ENCODE results near the gene POMT1. TPM values are rescaled to one million over a fixed set of nuclear protein-coding genes. Genes with fewer than 3 reads are reported as not detected.

POMT1 gene
- total RNA-seq, 1 donor from 2014 or later, result 29.8 TPM

GRCh38 chr9:131461166-131461565 is 41.6 kb upstream of the POMT1 start:
- Mint-ChIP-seq H3K4me1 (no peaks in the 10 kb centered on the region), H3K27me3 (no peaks in the 10 kb centered on the region), H3K9me3 (no peaks in the 10 kb centered on the region), H3K4me3 (no peak overlapping the region), H3K27ac (no peak overlapping the region), H3K36me3 (ENCODE audit: low read depth) (peaks cover 90% of the 10 kb centered on the region)
- DNase-seq (no peak), ATAC-seq (ENCODE audit: low read depth) (no peak)
- intact Hi-C loops (cut with micrococcal nuclease), result no loop called here
- TF ChIP-seq, protein P1, sequence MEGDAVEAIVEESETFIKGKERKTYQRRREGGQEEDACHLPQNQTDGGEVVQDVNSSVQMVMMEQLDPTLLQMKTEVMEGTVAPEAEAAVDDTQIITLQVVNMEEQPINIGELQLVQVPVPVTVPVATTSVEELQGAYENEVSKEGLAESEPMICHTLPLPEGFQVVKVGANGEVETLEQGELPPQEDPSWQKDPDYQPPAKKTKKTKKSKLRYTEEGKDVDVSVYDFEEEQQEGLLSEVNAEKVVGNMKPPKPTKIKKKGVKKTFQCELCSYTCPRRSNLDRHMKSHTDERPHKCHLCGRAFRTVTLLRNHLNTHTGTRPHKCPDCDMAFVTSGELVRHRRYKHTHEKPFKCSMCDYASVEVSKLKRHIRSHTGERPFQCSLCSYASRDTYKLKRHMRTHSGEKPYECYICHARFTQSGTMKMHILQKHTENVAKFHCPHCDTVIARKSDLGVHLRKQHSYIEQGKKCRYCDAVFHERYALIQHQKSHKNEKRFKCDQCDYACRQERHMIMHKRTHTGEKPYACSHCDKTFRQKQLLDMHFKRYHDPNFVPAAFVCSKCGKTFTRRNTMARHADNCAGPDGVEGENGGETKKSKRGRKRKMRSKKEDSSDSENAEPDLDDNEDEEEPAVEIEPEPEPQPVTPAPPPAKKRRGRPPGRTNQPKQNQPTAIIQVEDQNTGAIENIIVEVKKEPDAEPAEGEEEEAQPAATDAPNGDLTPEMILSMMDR (IDR thresholded peaks at IDR 0.05), result no peak
- ChIA-PET CTCF (no interaction called here), POLR2A (no interaction called here)

DNA sequence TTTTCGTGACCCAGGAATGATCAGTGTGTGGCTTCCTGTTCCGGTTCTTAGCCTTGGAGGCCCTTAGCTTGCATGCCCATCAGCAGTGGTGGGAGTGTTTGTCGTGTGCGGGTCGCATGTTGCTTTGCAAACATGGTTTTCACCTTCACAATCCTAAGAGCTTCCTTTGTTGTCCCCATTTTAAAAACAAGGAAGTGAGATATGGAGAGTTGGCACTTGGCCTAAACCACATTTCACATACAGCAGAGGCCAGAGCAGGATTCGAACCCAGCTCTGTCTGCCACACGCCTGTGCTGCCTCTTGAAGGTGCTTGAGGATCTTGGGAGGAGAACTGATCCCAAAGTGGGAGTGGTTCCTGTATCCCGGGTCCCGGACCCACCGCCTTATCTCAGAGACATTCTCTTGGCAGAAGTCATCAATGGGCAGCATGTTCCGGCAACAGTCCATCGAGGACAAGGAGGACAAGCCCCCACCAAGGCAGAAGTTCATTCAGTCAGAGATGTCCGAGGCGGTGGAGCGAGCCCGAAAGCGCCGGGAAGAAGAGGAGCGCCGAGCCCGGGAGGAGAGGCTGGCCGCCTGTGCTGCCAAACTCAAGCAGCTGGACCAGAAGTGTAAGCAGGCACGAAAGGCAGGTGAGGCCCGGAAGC is 38.2 kb upstream of the POMT1 start:
- no peaks in the 10 kb centered on the region for H3K27me3 Mint-ChIP-seq
- no peak overlapping the region for H3K4me3 Mint-ChIP-seq
- H3K36me3 Mint-ChIP-seq (ENCODE audit: low read depth), result peaks cover 86% of the 10 kb centered on the region
- H3K27ac Mint-ChIP-seq, result no peak overlapping the region
- no peaks in the 10 kb centered on the region for H3K4me1 Mint-ChIP-seq
- DNase-seq (no peak), ATAC-seq (ENCODE audit: low read depth) (no peak)
- TF ChIP-seq, protein P1 (IDR thresholded peaks at IDR 0.05), result no peak
- CTCF ChIA-PET, result no interaction called here
- POLR2A ChIA-PET, result no interaction called here
- H3K9me3 Mint-ChIP-seq, result no peaks in the 10 kb centered on the region
- intact Hi-C loops (cut with micrococcal nuclease), result no loop called here

DNA sequence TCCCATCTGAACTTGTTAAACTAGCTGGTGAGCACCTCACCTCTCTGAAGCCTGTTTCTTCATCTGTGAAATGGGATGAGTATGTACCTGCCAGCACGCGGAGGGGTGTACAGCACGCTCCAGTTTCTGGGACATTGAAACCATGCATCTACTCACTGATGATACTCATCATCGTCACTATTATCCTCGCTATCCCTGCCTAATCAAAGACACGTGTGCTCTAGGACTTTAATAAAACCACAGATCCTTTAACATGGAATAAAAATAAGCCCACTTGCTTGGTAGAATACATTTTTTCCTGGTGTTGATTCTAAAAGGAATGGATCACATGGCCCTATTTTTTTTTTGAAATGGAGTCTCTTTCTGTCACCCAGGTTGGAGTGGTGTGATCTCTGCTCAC is 37.3 kb upstream of the POMT1 start:
- POLR2A ChIA-PET, result no interaction called here
- intact Hi-C loops (cut with micrococcal nuclease), result no loop called here
- no peaks in the 10 kb centered on the region for H3K4me1 Mint-ChIP-seq
- no peaks in the 10 kb centered on the region for H3K9me3 Mint-ChIP-seq
- H3K27ac Mint-ChIP-seq, result no peak overlapping the region
- CTCF ChIA-PET, result no interaction called here
- H3K27me3 Mint-ChIP-seq, result no peaks in the 10 kb centered on the region
- DNase-seq (no peak), ATAC-seq (ENCODE audit: low read depth) (no peak)
- peaks cover 86% of the 10 kb centered on the region for H3K36me3 Mint-ChIP-seq (ENCODE audit: low read depth)
- H3K4me3 Mint-ChIP-seq, result no peak overlapping the region
- TF ChIP-seq, protein P1 (IDR thresholded peaks at IDR 0.05), result no peak

DNA sequence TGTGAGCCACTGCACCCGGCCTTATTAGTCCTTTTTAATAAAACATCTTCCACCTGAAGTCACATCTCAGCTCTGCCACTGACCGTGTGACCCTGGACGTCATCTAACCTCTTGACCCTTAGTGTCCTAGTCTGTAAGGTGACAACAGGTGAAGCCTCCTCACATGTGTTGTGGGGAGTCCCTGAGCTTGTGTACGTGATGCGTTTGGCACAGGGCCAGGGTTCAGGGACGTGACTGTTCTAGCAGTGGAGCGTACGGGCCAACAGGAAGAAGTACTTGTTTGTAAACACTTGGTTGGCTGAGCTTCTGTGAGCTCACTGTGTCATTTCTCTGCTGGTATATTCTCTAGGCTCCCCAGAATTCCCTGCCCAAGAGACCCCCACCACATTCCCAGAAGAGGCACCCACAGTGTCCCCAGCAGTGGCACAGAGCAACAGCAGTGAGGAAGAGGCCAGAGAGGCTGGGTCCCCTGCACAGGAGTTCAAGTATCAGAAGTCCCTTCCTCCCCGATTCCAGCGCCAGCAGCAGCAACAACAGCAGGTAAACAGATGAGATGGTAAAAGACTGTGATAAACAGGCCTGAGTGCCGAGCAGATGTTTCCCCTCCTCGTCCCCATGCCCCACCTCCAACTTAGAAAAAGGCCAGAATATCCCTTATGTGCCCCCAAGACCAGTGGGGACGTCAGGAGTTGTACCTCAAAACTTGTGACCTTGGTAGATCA is 35.3 kb upstream of the POMT1 start:
- H3K4me3 Mint-ChIP-seq, result no peak overlapping the region
- TF ChIP-seq, protein P1 (IDR thresholded peaks at IDR 0.05), result no peak
- ChIA-PET POLR2A (no interaction called here), CTCF (no interaction called here)
- H3K9me3 Mint-ChIP-seq, result no peaks in the 10 kb centered on the region
- H3K27me3 Mint-ChIP-seq, result no peaks in the 10 kb centered on the region
- H3K4me1 Mint-ChIP-seq, result no peaks in the 10 kb centered on the region
- H3K27ac Mint-ChIP-seq, result no peak overlapping the region
- H3K36me3 Mint-ChIP-seq (ENCODE audit: low read depth), result peaks cover 87% of the 10 kb centered on the region
- intact Hi-C loops (cut with micrococcal nuclease), result no loop called here
- ATAC-seq (ENCODE audit: low read depth) (no peak), DNase-seq (no peak)

GRCh38 chr9:131468031-131468430 is 34.7 kb upstream of the POMT1 start:
- Mint-ChIP-seq H3K27ac (no peak overlapping the region), H3K36me3 (ENCODE audit: low read depth) (peaks cover 88% of the 10 kb centered on the region), H3K9me3 (no peaks in the 10 kb centered on the region), H3K4me1 (no peaks in the 10 kb centered on the region), H3K4me3 (no peak overlapping the region), H3K27me3 (no peaks in the 10 kb centered on the region)
- intact Hi-C loops (cut with micrococcal nuclease), result no loop called here
- POLR2A ChIA-PET, result no interaction called here
- CTCF ChIA-PET, result no interaction called here
- no peak for DNase-seq
- no peak for ATAC-seq (ENCODE audit: low read depth)
- TF ChIP-seq, protein P1 (IDR thresholded peaks at IDR 0.05), result no peak

Data from activated B cell treated with CpG ODN at 0.5 μM for 24 hours (primary cell).